Activated CD4-positive, CD25-positive, alpha-beta regulatory T cell (primary cell): Measurements from ENCODE around the gene VEGFA.
A peak's percentile ranks its signal among the peaks of the same experiment; 100 is the strongest.

Source experiments
- DNase-seq, 4 experiments: peaks; one replicate each; lab custom pipeline; 2025; lab: John Stamatoyannopoulos, UW

VEGFA gene

GRCh38 chr6:43772681-43773049, 2.7 kb downstream of the VEGFA start:
- no peak for DNase-seq

DNA sequence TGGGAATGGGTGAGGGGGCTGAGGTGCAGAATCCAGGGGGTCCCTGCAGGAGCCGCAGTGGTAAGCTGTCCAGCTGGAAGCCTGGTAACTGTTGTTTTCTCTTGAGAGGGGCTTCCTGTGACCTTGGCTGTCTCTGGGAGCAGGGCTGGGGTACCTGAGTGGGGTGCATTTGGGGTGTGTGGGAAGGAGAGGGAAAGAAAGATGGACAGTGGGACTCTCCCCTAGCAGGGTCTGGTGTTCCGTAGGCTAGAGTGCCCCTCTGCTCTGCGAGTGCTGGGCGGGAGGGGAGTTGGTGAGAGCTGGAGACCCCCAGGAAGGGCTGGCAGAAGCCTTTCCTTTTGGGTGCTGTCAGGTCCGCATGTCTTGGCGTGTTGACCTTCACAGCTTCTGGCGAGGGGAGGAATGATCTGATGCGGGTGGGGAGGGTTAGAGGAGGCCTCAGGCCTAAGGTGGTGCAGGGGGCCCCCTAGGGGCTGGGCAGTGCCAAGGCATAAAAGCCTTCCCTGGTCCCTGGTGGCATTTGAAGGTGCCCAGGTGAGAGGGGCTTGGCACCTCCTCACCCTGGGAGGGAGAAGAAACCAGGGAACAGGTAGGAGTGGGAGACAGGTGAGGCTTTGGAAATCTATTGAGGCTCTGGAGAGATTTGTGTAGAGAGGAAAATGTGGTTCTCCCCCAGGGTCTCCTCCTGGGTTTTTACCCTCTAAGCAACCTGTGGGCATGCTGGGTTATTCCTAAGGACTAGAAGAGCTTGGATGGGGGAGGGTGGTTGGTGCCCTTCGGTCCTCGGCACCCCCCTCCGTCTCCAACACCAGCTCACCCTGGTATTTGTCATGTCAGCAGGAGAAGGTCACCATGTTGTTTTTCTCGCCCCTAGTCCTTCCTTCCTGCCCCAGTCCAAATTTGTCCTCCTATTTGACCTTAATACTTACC, 3.3 kb downstream of the VEGFA start:
- peak in 3 of 4 experiments; percentile 10 to 25 (median 15) for DNase-seq

- no peak for DNase-seq
These were observed 4.2 kb downstream of the VEGFA start for GRCh38 chr6:43773980-43774775.

GRCh38 chr6:43774776-43775534, 4.9 kb downstream of the VEGFA start:
- DNase-seq = peak; percentile 11 to 31 (median 19)

- DNase-seq = no peak
These were observed 5.5 kb downstream of the VEGFA start for GRCh38 chr6:43775535-43775885.

DNA sequence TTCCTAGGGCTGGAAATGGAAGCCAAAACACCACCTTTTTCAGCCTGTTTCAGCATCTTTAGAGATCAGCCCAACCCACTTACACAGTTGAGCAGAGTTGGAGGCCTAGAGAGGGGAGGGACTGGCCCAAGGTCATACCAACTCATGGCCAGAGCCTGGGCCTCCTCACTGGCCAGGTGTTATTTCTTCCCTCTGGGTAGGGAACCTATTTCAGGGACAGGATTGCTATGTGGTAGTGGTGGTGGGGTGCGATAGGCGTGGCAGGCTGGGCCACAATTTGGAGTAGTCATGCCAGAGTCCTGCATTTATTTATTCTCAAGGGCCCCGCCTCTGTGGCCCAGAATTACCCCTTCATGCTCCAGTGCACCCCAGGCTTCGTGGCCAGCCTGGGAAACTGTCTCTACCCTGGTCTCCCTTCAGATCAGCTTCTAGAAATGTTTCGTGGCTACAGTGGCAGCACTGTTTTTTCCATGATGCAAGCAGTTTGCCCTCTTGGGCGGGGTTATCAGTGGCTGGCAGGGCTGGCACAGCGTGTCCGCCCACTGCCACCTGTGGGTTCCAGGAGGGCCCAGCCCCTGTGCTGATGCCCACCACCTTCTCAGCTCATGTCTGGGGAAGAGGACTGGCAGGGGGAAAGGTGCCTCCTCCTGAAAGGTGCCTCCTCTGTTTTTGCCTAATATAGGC, 6.2 kb downstream of the VEGFA start:
- no peak for DNase-seq

GRCh38 chr6:43776799-43777776, 7.1 kb downstream of the VEGFA start:
- DNase-seq = no peak

GRCh38 chr6:43778131-43778855, 8.3 kb downstream of the VEGFA start:
- no peak for DNase-seq

DNA sequence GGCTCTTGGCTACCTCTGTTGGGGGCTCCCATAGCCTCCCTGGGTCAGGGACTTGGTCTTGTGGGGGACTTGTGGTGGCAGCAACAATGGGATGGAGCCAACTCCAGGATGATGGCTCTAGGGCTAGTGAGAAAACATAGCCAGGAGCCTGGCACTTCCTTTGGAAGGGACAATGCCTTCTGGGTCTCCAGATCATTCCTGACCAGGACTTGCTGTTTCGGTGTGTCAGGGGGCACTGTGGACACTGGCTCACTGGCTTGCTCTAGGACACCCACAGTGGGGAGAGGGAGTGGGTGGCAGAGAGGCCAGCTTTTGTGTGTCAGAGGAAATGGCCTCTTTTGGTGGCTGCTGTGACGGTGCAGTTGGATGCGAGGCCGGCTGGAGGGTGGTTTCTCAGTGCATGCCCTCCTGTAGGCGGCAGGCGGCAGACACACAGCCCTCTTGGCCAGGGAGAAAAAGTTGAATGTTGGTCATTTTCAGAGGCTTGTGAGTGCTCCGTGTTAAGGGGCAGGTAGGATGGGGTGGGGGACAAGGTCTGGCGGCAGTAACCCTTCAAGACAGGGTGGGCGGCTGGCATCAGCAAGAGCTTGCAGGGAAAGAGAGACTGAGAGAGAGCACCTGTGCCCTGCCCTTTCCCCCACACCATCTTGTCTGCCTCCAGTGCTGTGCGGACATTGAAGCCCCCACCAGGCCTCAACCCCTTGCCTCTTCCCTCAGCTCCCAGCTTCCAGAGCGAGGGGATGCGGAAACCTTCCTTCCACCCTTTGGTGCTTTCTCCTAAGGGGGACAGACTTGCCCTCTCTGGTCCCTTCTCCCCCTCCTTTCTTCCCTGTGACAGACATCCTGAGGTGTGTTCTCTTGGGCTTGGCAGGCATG, 9.2 kb downstream of the VEGFA start:
- DNase-seq = no peak

- no peak for DNase-seq
These were observed 9.8 kb downstream of the VEGFA start for GRCh38 chr6:43779852-43780236.

- no peak for DNase-seq
These were observed 10.3 kb downstream of the VEGFA start for GRCh38 chr6:43780293-43780692.

GRCh38 chr6:43780941-43781928, 11.2 kb downstream of the VEGFA start:
- no peak for DNase-seq

DNA sequence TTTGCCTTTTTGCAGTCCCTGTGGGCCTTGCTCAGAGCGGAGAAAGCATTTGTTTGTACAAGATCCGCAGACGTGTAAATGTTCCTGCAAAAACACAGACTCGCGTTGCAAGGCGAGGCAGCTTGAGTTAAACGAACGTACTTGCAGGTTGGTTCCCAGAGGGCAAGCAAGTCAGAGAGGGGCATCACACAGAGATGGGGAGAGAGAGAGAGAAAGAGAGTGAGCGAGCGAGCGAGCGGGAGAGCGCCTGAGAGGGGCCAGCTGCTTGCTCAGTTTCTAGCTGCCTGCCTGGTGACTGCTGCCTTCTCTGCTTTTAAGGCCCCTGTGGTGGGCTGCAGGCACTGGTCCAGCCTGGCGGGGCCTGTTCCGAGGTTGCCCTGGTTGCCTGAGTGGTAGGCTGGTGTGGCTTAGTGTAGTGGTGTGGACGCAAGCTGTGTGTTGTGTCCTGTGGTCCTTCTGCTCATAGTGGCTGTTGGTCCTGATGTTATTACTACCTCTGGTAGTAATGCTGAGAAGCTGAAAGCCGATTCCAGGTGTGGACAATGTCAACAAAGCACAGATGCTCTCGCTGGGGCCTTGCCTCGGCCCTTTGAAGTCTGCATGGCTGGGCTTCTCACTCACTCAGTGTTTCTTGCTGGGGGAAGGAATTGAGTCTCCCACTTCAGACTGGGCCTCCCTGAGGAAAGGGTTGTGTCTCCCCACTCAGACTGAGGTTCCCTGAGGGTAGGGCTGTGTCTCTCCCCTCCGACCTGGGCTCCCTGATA, 12.1 kb downstream of the VEGFA start:
- no peak for DNase-seq

GRCh38 chr6:43782764-43783513, 12.9 kb downstream of the VEGFA start:
- DNase-seq = no peak

DNA sequence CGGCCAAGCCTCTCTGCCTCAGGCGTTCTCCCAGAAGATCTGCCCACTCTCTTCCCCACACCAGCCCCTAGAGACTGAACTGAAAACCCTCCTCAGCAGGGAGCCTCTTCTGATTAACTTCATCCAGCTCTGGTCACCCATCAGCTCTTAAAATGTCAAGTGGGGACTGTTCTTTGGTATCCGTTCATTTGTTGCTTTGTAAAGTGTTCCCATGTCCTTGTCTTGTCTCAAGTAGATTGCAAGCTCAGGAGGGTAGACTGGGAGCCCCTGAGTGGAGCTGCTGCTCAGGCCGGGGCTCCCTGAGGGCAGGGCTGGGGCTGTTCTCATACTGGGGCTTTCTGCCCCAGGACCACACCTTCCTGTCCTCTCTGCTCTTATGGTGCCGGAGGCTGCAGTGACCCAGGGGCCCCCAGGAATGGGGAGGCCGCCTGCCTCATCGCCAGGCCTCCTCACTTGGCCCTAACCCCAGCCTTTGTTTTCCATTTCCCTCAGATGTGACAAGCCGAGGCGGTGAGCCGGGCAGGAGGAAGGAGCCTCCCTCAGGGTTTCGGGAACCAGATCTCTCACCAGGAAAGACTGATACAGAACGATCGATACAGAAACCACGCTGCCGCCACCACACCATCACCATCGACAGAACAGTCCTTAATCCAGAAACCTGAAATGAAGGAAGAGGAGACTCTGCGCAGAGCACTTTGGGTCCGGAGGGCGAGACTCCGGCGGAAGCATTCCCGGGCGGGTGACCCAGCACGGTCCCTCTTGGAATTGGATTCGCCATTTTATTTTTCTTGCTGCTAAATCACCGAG, 14.2 kb downstream of the VEGFA start:
- DNase-seq = no peak
